IPS DF 6.9 (cell line): Measurements from ENCODE around the gene NFRKB.
A peak's percentile ranks its signal among the peaks of the same experiment; 100 is the strongest.
"Not testable (repeated sequence)": the region's sequence is repeated elsewhere in the genome, so short reads cannot be mapped to it uniquely, and the experiment has no call there.

Experiments used
- DNase-seq: peaks from one replicate; pipeline ENCODE4 v3.0.0-alpha.2; 2013; ENCODE audit warnings: low read depth, low spot score
- H3K27ac ChIP-seq: one replicate; pipeline ENCODE4 v1.5.1; 2013; ENCODE audit warnings: low read length, control low read depth
- H3K27me3 ChIP-seq: 2 replicates; pipeline ENCODE4 v1.6.1; 2013; ENCODE audit warnings: mild to moderate bottlenecking, low read length; ENCODE audit not compliant: control insufficient read depth, insufficient read depth
- H3K36me3 ChIP-seq: 2 replicates; pipeline ENCODE4 v1.6.1; 2013; ENCODE audit warnings: low read length; ENCODE audit not compliant: control insufficient read depth, insufficient read depth
- H3K4me1 ChIP-seq: 2 replicates; pipeline ENCODE4 v1.6.1; 2013; ENCODE audit warnings: low read length; ENCODE audit not compliant: control insufficient read depth, insufficient read depth
- H3K4me3 ChIP-seq: 2 replicates; pipeline ENCODE4 v1.5.1; 2013; ENCODE audit warnings: mild to moderate bottlenecking, low read length
- H3K9me3 ChIP-seq: 2 replicates; pipeline ENCODE4 v1.6.1; 2013; ENCODE audit warnings: low read length, inconsistent platforms; ENCODE audit not compliant: control insufficient read depth, insufficient read depth
- WGBS: extraction: QIAGEN DNeasy Blood & Tissue Kit; methylation state at CpG from one replicate; pipeline ENCODE4 v1.1.7; 2013; ENCODE audit warnings: mixed read lengths, missing lambda C conversion rate; ENCODE audit not compliant: insufficient read length, insufficient coverage; 5-methylcytosine and 5-hydroxymethylcytosine counted together

Gene NFRKB

GRCh38 chr11:129865701-129866100, 29.7 kb downstream of the NFRKB start:
- no peak overlapping the region for H3K27ac ChIP-seq
- DNase-seq, result no peak
- no peak overlapping the region for H3K4me3 ChIP-seq
- H3K4me1 ChIP-seq, result peaks cover 2% of the 10 kb centered on the region
- no CpG with 5 or more reads among the region's 4 CpGs for WGBS
- no peaks in the 10 kb centered on the region for H3K27me3 ChIP-seq
- H3K9me3 ChIP-seq, result no peaks in the 10 kb centered on the region
- H3K36me3 ChIP-seq, result peaks cover 37% of the 10 kb centered on the region

GRCh38 chr11:129864811-129865210, 30.6 kb downstream of the NFRKB start:
- Histone ChIP-seq H3K27me3 (no peaks in the 10 kb centered on the region), H3K9me3 (no peaks in the 10 kb centered on the region), H3K4me3 (no peak overlapping the region), H3K36me3 (peaks cover 31% of the 10 kb centered on the region), H3K4me1 (peaks cover 2% of the 10 kb centered on the region), H3K27ac (no peak overlapping the region)
- WGBS, result no CpG with 5 or more reads among the region's 5 CpGs
- no peak for DNase-seq

DNA sequence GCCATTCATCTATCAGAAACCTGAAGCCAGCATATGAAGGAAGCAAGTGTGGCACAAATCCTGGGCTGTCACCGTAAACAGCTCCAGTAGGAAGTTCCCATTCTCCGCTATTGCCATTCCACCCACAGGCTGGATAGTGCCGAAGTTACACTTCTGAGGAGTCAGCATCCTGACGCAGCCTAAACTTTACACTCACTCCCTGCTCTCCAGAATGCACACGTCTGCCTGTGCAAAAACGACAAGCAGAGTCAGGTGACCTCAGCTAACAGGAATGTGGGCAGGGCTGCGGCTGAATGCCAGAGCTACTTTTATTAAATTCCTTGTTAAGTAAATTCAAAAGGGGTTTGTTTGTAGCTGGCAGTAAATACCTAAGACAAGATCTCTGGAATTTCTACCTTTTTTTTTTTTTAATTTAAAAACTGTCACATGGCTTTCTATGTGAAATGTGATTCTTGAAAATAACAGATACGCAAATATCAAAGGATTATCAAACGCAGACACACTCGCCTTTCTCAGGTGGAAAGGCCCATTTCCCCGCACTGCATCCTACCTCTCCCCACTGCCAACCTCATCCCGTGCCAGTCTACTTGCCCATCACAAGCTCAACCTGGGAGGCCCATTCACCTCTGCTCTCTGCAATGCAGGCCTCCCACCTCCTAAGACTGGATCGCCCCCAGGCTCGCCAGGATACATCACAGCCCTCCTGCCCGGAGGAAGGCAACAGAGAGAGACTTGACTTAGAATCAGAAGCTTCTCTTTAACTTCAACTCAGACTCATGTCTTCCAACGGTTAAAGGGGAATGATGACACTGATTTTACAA, 33.5 kb downstream of the NFRKB start:
- peak; percentile 29 for DNase-seq
- Histone ChIP-seq H3K36me3 (peaks cover 22% of the 10 kb centered on the region), H3K4me1 (peaks cover 2% of the 10 kb centered on the region; the same call in 1 of the 2 replicates), H3K4me3 (no peak overlapping the region), H3K9me3 (no peaks in the 10 kb centered on the region), H3K27me3 (no peaks in the 10 kb centered on the region), H3K27ac (no peak overlapping the region)
- WGBS, result no CpG with 5 or more reads among the region's 16 CpGs

GRCh38 chr11:129856036-129856435, 39.3 kb downstream of the NFRKB start:
- no peak overlapping the region for H3K4me3 ChIP-seq
- H3K27ac ChIP-seq, result no peak overlapping the region
- DNase-seq, result no peak
- no peaks in the 10 kb centered on the region for H3K9me3 ChIP-seq
- no CpG with 5 or more reads among the region's 8 CpGs for WGBS
- no peaks in the 10 kb centered on the region for H3K4me1 ChIP-seq
- no peaks in the 10 kb centered on the region for H3K36me3 ChIP-seq
- H3K27me3 ChIP-seq, result no peaks in the 10 kb centered on the region

DNA sequence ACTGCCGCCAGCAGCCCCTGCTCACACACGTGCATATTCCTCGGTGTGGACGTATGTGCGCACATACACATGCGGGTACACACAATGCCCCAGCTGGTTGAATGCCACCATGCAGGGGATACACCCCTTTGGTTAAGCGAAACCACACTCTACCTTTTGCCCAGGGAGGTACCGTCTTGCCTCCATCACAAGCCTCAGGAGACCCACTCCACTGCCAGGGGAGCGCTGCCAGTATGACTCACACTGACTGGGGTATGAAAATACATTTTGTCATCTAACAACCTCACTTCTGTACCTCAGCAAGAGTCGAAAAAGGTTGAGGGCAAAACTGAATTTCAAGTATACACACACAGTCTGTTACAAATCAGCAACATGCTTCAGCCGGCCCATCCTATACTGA, 40.3 kb downstream of the NFRKB start:
- no peak overlapping the region for H3K4me3 ChIP-seq
- no peaks in the 10 kb centered on the region for H3K9me3 ChIP-seq
- DNase-seq, result no peak
- WGBS, result no CpG with 5 or more reads among the region's 11 CpGs
- no peaks in the 10 kb centered on the region for H3K4me1 ChIP-seq
- no peaks in the 10 kb centered on the region for H3K27me3 ChIP-seq
- no peaks in the 10 kb centered on the region for H3K36me3 ChIP-seq
- H3K27ac ChIP-seq, result no peak overlapping the region

- Histone ChIP-seq H3K4me3 (no peak overlapping the region), H3K27ac (no peak overlapping the region)
- WGBS, result no CpG with 5 or more reads among the region's 7 CpGs
Observed at GRCh38 chr11:129854232-129854805, 41.1 kb downstream of the NFRKB start.

GRCh38 chr11:129853518-129854231, 41.7 kb downstream of the NFRKB start:
- H3K27ac ChIP-seq, result no peak overlapping the region
- H3K4me1 ChIP-seq, result no peaks in the 10 kb centered on the region
- H3K9me3 ChIP-seq, result no peaks in the 10 kb centered on the region
- WGBS, result no CpG with 5 or more reads among the region's 10 CpGs
- DNase-seq, result no peak
- no peaks in the 10 kb centered on the region for H3K27me3 ChIP-seq
- no peak overlapping the region for H3K4me3 ChIP-seq
- no peaks in the 10 kb centered on the region for H3K36me3 ChIP-seq

More at GRCh38 chr11:129854232-129854805, 41.1 kb downstream of the NFRKB start:
- H3K4me1 ChIP-seq, result no peaks in the 10 kb centered on the region
- H3K9me3 ChIP-seq, result no peaks in the 10 kb centered on the region
- H3K36me3 ChIP-seq, result no peaks in the 10 kb centered on the region
- DNase-seq, result no peak
- H3K27me3 ChIP-seq, result no peaks in the 10 kb centered on the region

DNA sequence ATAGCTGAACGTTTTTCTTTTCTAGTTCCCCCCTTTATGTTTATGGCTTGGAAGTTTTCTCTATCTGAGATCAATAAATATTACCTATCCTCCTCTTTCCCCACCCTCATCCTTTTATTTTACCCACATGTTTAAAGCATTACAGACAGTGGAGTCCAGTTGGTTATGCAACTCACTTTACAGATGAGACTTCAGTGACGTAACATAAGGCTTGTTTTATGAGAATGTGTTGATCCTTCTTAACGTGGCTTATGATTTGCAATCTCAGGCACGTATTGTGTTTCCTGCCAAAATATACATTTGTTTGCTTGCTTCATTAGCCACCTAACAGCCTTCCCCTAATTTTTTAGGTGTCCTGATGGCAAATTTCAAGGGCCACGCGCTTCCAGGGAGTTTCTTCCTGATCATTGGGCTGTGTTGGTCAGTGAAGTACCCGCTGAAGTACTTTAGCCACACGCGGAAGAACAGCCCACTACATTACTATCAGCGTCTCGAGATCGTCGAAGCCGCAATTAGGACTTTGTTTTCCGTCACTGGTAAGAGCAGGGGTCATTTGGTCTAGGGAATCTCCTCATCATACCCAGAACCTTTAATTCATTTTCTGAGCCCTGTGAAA, 43.1 kb downstream of the NFRKB start:
- DNase-seq, result no peak
- WGBS, result no CpG with 5 or more reads among the region's 15 CpGs
- H3K36me3 ChIP-seq, result no peaks in the 10 kb centered on the region
- H3K27ac ChIP-seq, result no peak overlapping the region
- no peaks in the 10 kb centered on the region for H3K4me1 ChIP-seq
- H3K9me3 ChIP-seq, result no peaks in the 10 kb centered on the region
- H3K4me3 ChIP-seq, result no peak overlapping the region
- H3K27me3 ChIP-seq, result no peaks in the 10 kb centered on the region

GRCh38 chr11:129849447-129850130, 45.8 kb downstream of the NFRKB start:
- DNase-seq, result no peak

DNA sequence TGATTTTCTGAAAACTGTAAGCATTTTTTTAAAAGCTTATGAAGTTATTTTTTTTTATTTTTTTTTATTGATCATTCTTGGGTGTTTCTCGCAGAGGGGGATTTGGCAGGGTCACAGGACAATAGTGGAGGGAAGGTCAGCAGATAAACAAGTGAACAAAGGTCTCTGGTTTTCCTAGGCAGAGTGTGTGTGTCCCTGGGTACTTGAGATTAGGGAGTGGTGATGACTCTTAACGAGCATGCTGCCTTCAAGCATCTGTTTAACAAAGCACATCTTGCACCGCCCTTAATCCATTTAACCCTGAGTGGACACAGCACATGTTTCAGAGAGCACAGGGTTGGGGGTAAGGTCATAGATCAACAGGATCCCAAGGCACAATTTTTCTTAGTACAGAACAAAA, 48.0 kb downstream of the NFRKB start:
- H3K4me1 ChIP-seq, H3K27me3 ChIP-seq, H3K4me3 ChIP-seq, H3K9me3 ChIP-seq, H3K36me3 ChIP-seq, H3K27ac ChIP-seq, DNase-seq: not testable (repeated sequence)
- WGBS, result no CpG with 5 or more reads among the region's 3 CpGs

More at GRCh38 chr11:129849447-129850130, 45.8 kb downstream of the NFRKB start:
- Histone ChIP-seq H3K36me3 (no peaks in the 10 kb centered on the region), H3K4me3 (no peak overlapping the region), H3K9me3 (no peaks in the 10 kb centered on the region), H3K27me3 (no peaks in the 10 kb centered on the region), H3K27ac (no peak overlapping the region), H3K4me1 (no peaks in the 10 kb centered on the region)
- WGBS, result no CpG with 5 or more reads among the region's 15 CpGs
